PC-9 (cell line): ENCODE data around the gene CTIF.

Experiments used
- CTCF ChIP-seq: fragments of 200-600 bp; sonication (generic); conservative IDR thresholded peaks from 2 replicates; pipeline ENCODE4 v1.6.1; 2017; ENCODE audit warnings: mixed run types, antibody characterized with exemption, mild to moderate bottlenecking, moderate library complexity
- EZH2 ChIP-seq: fragments of 200-600 bp; sonication (generic); IDR thresholded peaks from 2 replicates; pipeline ENCODE4 v1.8.0; 2017; ENCODE audit warnings: antibody characterized with exemption, low read depth

- TF ChIP-seq CTCF (no peak), EZH2 (no peak)
Measured at GRCh38 chr18:48776641-48777025, 237.8 kb downstream of the CTIF start.
